Left lung (tissue), 10 donors: ENCODE results near the gene STK25. TPM values are rescaled to one million over a fixed set of nuclear protein-coding genes. Genes with fewer than 3 reads are reported as not detected.

ENCODE experiments used
- ATAC-seq: fragments of 200-7000 bp; cut with Tn5 transposase; one replicate; pipeline ENCODE4 v1.9.1; 2020; ENCODE audit warnings: moderate library complexity
- DNase-seq, 4 donors: peaks; one replicate each; pipeline ENCODE4 v3.0.0-alpha.2; 2013 to 2020
- H3K27ac ChIP-seq, 2 donors: fragments of 200-600 bp; sonication (generic) in 1 of 2; one replicate each; pipeline versions ENCODE4 v1.5.0 to v1.8.0; 2020 to 2021
- H3K27me3 ChIP-seq, 2 donors: fragments of 200-600 bp; sonication (generic) in 1 of 2; one replicate each; pipeline versions ENCODE4 v1.5.0 to v1.8.0; 2020 to 2021
- H3K36me3 ChIP-seq, 2 donors: fragments of 200-600 bp; sonication (generic) in 1 of 2; one replicate each; pipeline versions ENCODE4 v1.5.0 to v1.8.0; 2020 to 2021
- H3K4me1 ChIP-seq, 2 donors: fragments of 200-600 bp; one replicate each; pipeline ENCODE4 v1.8.0; 2021
- H3K4me3 ChIP-seq, 2 donors: fragments of 200-600 bp; sonication (generic) in 1 of 2; one replicate each; pipeline versions ENCODE4 v1.5.0 to v1.8.0; 2020 to 2021; ENCODE audit warnings: mild to moderate bottlenecking in 1 of 2
- H3K9me3 ChIP-seq, 2 donors: fragments of 200-600 bp; sonication (generic) in 1 of 2; one replicate each; pipeline versions ENCODE4 v1.5.0 to v1.8.0; 2020 to 2021
- intact Hi-C, 2 donors: fragments of 100-400 bp; cut with DNase I; formaldehyde crosslinking; loops; one replicate each; pipeline versions ENCODE4 v1.11.2 to v1.14.2; 2022
- polyA plus RNA-seq, 6 donors: library from polyadenylated mRNA; unstranded; fragments of 120-200 nt; gene quantifications; one replicate each; pipeline ENCODE4 v1.2.1, GENCODE V29; 2013; ENCODE audit not compliant: insufficient read length in 6 of 6
- total RNA-seq, 2 donors: library from RNA; stranded (reverse); fragmentation: NEBNext Ultra II Directional; extraction: Animal tissue kit (Norgen Biotek cat#: 25700); gene quantifications; one replicate each; pipeline ENCODE4 v1.2.1, GENCODE V29; 2021
- TF ChIP-seq, protein P1 (sequence below), 2 donors: fragments of 200-600 bp; sonication (generic) in 1 of 2; IDR thresholded peaks; one replicate each; pipeline versions ENCODE4 v1.5.0 to v1.8.0; 2021; ENCODE audit warnings: antibody characterized with exemption in 2 of 2
- donor health status: DM: no; HTN: yes; CAD: no.
- donor health status: DM: no; HTN: no; CAD: no.

Gene STK25
- total and polyA plus RNA-seq, 8 donors = 125 to 237 (median 193) TPM

- no peak overlapping the region for H3K4me3 ChIP-seq
- H3K36me3 ChIP-seq = no peaks in the 10 kb centered on the region
- H3K4me1 ChIP-seq = no peaks in the 10 kb centered on the region
- ATAC-seq = no peak
- no peak overlapping the region for H3K27ac ChIP-seq
- H3K27me3 ChIP-seq = peaks cover 0 to 10% of the 10 kb centered on the region in 2 donors
- no peak for DNase-seq
- TF ChIP-seq, protein P1, sequence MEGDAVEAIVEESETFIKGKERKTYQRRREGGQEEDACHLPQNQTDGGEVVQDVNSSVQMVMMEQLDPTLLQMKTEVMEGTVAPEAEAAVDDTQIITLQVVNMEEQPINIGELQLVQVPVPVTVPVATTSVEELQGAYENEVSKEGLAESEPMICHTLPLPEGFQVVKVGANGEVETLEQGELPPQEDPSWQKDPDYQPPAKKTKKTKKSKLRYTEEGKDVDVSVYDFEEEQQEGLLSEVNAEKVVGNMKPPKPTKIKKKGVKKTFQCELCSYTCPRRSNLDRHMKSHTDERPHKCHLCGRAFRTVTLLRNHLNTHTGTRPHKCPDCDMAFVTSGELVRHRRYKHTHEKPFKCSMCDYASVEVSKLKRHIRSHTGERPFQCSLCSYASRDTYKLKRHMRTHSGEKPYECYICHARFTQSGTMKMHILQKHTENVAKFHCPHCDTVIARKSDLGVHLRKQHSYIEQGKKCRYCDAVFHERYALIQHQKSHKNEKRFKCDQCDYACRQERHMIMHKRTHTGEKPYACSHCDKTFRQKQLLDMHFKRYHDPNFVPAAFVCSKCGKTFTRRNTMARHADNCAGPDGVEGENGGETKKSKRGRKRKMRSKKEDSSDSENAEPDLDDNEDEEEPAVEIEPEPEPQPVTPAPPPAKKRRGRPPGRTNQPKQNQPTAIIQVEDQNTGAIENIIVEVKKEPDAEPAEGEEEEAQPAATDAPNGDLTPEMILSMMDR (IDR thresholded peaks at IDR 0.05) = no peak
- intact Hi-C loops = no loop called here
- H3K9me3 ChIP-seq = no peaks in the 10 kb centered on the region
These were observed 8.9 kb upstream of the STK25 start for GRCh38 chr2:241517297-241517696.

DNA sequence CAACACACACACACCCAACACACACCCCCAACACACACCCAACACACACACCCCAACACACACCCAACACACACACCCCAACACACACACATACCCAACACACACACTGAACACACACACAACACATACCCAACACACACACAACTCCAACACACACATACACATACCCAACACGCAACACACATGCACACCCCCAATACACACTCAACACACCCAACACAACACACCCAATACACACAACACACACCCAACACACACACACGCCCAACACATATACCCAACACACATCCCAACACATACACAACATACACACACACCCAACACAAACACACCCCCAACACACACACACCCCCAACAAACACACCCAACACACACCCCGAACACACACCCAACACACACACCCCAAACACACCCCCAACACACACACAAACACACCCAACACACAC lies 8.2 kb upstream of the STK25 start:
- ATAC-seq (no peak), DNase-seq (no peak)
- Histone ChIP-seq H3K27me3 (peaks cover 0 to 10% of the 10 kb centered on the region in 2 donors), H3K4me3 (no peak overlapping the region), H3K9me3 (no peaks in the 10 kb centered on the region), H3K4me1 (no peaks in the 10 kb centered on the region), H3K27ac (no peak overlapping the region), H3K36me3 (no peaks in the 10 kb centered on the region)
- intact Hi-C loops = no loop called here
- TF ChIP-seq, protein P1 (IDR thresholded peaks at IDR 0.05) = no peak

GRCh38 chr2:241514986-241515737 lies 6.8 kb upstream of the STK25 start:
- Histone ChIP-seq H3K9me3 (no peaks in the 10 kb centered on the region), H3K27me3 (peaks cover 0 to 9% of the 10 kb centered on the region in 2 donors), H3K27ac (no peak overlapping the region), H3K36me3 (no peaks in the 10 kb centered on the region), H3K4me1 (no peaks in the 10 kb centered on the region), H3K4me3 (no peak overlapping the region)
- DNase-seq (no peak), ATAC-seq (no peak)
- TF ChIP-seq, protein P1 (IDR thresholded peaks at IDR 0.05) = no peak
- intact Hi-C loops = no loop called here

- H3K36me3 ChIP-seq = no peaks in the 10 kb centered on the region
- ATAC-seq = no peak
These were observed 6.2 kb upstream of the STK25 start for GRCh38 chr2:241514553-241514952.

GRCh38 chr2:241511091-241511741 lies 2.8 kb upstream of the STK25 start:
- Histone ChIP-seq H3K4me3 (no peak overlapping the region), H3K4me1 (peaks cover 13 to 26% of the 10 kb centered on the region in 2 donors), H3K36me3 (no peaks in the 10 kb centered on the region), H3K27ac (no peak overlapping the region), H3K9me3 (no peaks in the 10 kb centered on the region), H3K27me3 (peaks cover 0 to 8% of the 10 kb centered on the region in 2 donors)
- DNase-seq = no peak
- TF ChIP-seq, protein P1 (IDR thresholded peaks at IDR 0.05) = no peak
- intact Hi-C loops = no loop called here
- no peak for ATAC-seq

More at GRCh38 chr2:241514553-241514952, 6.2 kb upstream of the STK25 start:
- Histone ChIP-seq H3K4me3 (no peak overlapping the region), H3K27ac (no peak overlapping the region), H3K4me1 (peaks cover under 1 to 2% of the 10 kb centered on the region in 2 donors), H3K27me3 (peaks cover 0 to 3% of the 10 kb centered on the region in 2 donors), H3K9me3 (no peaks in the 10 kb centered on the region)
- TF ChIP-seq, protein P1 (IDR thresholded peaks at IDR 0.05) = no peak
- intact Hi-C loops = no loop called here
- no peak for DNase-seq
